Endothelial cell of umbilical vein (primary cell): ENCODE data around the gene TDRD3. TPM values are rescaled to one million over a fixed set of nuclear protein-coding genes. Genes with fewer than 3 reads are reported as not detected.

Experiments
- polyA plus RNA-seq, 4 experiments: library from polyadenylated mRNA; depleted of rRNA in 3 of 4; stranded (reverse) in 3 of 4; unstranded in 1 of 4; fragments of >200 nt; gene quantifications; 2 replicates each; pipeline versions ENCODE4 v1.2.1 to v1.2.3, GENCODE V29; 2011 to 2012; ENCODE audit warnings: missing spikeins in 1 of 4
- small RNA-seq: library from RNA; depleted of rRNA; stranded (forward); fragments of <200 nt; gene quantifications from one replicate; pipeline ENCODE3, GENCODE V24; 2012; ENCODE audit warnings: low replicate concordance, low read depth; ENCODE audit not compliant: insufficient read depth, insufficient read length
- total RNA-seq: library from RNA; stranded (reverse); gene quantifications from 2 replicates; pipeline ENCODE4 v1.2.3, GENCODE V29; 2021

TDRD3 gene
- total and polyA plus RNA-seq, 2 donors (not counting 3 experiments of a cell fraction or from before 2014, with no cell fraction given), result 3.0 to 16.3 TPM

Small RNA genes lying within 50 kb of the gene (small RNA-seq; reads per million reads assigned to genes)
- gene RNA5SP31, result not detected

Other genes with a start within 250 kb of the TDRD3 start
- 40.9 and 44.0 TPM in 2 replicates for gene DIAPH3, start 233.3 kb upstream of the TDRD3 start, total RNA-seq
- 9.4 and 9.9 TPM in 2 replicates for gene DIAPH3, start 233.3 kb upstream of the TDRD3 start, polyA plus RNA-seq